COLO829 (cell line): Measurements from ENCODE around the gene TMEM163.
A peak's percentile ranks its signal among the peaks of the same experiment; 100 is the strongest.

ENCODE experiments used
- DNase-seq: peaks from one replicate; pipeline ENCODE4 v3.0.0; 2012; ENCODE audit warnings: low spot score

The TMEM163 gene

GRCh38 chr2:134435936-134436335, 282.9 kb downstream of the TMEM163 start:
- DNase-seq: no peak

- DNase-seq: no peak
Measured at GRCh38 chr2:134435505-134435904, 283.3 kb downstream of the TMEM163 start.

- DNase-seq: no peak
Measured at GRCh38 chr2:134433979-134434378, 284.8 kb downstream of the TMEM163 start.

DNA sequence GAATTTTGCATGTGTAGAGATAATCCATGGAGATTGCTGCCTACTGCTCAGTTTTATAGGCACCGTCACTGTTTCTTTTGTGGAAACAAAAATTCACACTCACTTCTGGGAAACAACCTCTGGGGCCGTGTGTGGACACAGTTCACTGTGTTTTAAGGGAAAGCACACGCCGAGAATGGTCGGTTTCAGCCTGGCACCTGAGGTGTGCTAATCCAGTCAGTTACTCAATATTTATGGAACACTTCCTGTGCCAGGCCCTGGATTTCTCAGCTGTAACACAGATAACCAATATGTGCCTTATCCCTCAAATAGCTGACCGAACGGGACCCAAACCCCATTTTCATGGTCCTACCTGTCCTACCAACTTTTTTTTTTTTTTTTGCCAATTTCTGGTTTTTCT, 285.3 kb downstream of the TMEM163 start:
- DNase-seq: no peak

DNA sequence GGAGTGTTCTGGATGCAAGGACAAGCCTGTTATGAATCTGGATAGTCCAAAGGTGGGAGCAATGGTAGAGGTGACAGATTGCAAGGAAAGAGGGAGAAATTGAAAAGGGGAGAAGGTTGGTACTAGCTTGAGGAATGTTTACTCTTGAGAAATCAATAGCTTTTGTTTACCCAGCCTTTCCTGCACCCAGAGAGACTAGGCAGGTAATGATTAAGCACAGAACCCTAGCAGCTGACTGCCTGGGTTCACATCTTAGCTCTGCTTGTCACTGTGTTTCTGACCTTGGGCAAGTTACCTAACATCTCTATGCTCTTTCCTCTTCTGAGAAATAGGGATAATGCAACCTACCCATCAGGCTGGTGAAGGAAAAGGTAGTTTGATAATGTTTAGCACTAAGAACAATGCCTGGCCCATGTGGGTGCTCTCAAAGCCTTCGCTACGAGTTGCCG, 286.3 kb downstream of the TMEM163 start:
- DNase-seq: no peak

GRCh38 chr2:134431838-134432434, 286.9 kb downstream of the TMEM163 start:
- peak; percentile 40 for DNase-seq

- no peak for DNase-seq
Measured at GRCh38 chr2:134429886-134430285, 288.9 kb downstream of the TMEM163 start.

- no peak for DNase-seq
Measured at GRCh38 chr2:134426721-134427120, 292.1 kb downstream of the TMEM163 start.

- no peak for DNase-seq
Measured at GRCh38 chr2:134425724-134426496, 292.9 kb downstream of the TMEM163 start.

GRCh38 chr2:134421556-134422328, 297.1 kb downstream of the TMEM163 start:
- no peak for DNase-seq

DNA sequence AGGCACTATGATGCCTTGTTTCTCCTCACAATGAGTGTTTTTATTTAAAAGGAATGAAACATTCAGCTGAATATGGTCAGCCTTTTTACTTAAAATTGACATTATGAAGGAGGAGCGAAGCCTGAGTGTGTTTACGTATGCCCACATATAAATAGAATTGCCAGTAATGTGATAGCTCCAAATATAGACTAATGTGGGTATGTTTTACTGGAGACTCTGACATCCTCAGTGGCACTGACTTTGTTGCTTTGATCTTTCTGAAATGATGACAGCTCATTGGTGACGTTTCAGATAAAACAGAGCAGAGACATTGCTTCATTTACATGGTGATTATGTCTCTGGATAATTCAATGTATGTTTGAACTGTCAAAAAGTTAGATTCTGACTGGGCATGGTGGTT, 297.9 kb downstream of the TMEM163 start:
- DNase-seq: no peak

GRCh38 chr2:134420259-134420658, 298.5 kb downstream of the TMEM163 start:
- DNase-seq: no peak

GRCh38 chr2:134417968-134418582, 300.7 kb downstream of the TMEM163 start:
- no peak for DNase-seq

- DNase-seq: no peak
Measured at GRCh38 chr2:134416637-134417036, 302.2 kb downstream of the TMEM163 start.

DNA sequence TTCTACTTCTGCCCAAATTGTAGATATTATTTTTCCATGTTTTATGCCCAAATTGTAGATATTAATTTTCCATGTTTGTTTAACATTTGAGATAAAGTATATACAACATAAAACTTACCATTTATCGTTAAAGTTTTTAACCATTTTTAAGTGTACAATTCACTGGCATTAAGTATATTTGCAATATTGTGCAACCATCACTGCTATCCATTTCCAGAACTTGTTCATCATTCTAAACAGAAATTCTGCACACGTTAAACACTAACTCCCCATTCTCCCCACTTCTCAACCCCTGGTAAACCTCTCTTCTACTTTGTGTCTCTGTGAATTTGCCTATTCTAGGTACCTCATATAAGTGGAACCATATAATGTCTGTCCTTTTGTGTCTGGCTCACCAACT, 302.8 kb downstream of the TMEM163 start:
- DNase-seq: no peak

DNA sequence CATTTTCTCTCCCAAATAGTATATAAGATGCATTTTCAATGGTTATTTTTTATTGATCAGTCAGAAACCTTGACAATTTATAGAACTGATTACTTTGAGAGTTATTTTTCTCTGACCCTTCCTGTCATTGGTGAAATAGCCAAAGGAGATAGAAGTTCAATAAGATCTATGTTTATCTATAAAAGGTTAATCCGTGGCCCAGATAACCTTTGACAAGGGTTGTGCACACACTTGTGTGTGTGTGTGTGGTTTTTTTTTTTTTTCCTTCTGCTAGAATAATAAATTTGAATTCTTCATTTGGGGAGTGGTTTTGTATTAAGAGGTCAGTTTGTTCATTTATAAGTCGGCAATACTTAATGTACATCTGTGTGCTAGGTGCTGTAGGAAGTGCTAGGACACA, 304.9 kb downstream of the TMEM163 start:
- no peak for DNase-seq

- DNase-seq: no peak
Measured at GRCh38 chr2:134413430-134413829, 305.4 kb downstream of the TMEM163 start.

GRCh38 chr2:134412639-134412999, 306.2 kb downstream of the TMEM163 start:
- DNase-seq: no peak

DNA sequence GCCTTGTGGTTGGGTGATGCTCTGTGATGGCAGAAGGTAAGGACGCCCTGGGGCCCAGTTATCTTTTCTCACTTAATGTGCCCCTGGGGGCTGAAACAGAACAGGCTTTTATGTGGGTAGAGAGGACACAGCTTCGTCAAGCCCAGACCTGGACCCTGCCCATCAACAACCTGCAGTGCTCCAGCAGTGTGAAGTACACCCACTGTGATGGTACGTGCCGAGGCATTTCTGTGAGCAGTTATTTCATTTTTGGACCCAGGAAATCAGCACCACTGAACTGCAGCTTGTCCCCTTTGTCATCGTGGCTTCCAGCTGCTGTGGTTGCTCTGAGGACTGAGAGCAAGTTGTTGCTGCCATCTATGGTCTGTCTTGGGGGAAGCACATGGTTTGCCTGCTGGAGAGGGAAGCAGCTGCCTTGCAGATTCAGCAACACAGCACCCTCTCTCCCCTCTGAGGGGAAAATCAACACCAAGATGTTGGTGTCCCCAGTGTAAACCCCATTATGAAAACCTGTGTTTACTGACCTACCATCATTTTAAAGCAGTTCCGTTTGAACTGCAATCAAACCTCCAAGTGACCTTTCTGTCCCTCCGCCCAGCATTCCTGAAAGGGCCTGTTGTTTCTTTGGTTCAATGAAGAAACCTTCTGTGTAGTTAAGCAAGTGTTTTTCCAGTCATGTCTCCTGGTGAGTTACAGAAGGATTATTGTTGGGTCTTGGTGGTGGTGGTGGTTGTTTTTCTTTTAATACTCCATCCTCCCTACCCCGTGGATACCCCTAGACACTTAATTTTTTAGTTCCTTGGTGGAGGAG, 306.8 kb downstream of the TMEM163 start:
- peak; percentile 86 for DNase-seq

- DNase-seq: no peak
Measured at GRCh38 chr2:134411279-134411827, 307.4 kb downstream of the TMEM163 start.

- peak; percentile 49 for DNase-seq
Measured at GRCh38 chr2:134410831-134411231, 308.0 kb downstream of the TMEM163 start.
